GM19455 (cell line): ENCODE data around the gene CD52.
"Not testable (repeated sequence)": the region's sequence is repeated elsewhere in the genome, so short reads cannot be mapped to it uniquely, and the experiment has no call there.

Experiments
- ATAC-seq: cut with Tn5 transposase; IDR thresholded peaks from one replicate; pipeline ENCODE4 v1.9.1; 2021; ENCODE audit not compliant: unreplicated experiment

CD52 gene

DNA sequence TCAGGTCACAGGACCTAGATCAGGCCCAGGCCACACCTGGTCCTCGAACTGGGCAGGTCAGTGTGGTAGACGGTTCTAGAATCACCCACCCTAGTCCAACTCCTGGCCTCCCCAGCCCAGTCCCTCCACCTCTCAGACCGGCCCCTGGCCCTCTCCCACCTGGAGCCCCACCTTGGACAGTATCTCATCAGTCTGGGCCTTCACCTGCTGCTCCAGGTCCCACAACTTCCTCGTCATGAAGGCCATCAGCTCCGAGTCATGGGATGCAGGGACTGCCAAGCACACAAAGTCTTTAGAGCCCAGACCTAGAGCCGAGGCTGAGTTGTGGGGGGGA, 20.0 kb upstream of the CD52 start:
- no peak for ATAC-seq

DNA sequence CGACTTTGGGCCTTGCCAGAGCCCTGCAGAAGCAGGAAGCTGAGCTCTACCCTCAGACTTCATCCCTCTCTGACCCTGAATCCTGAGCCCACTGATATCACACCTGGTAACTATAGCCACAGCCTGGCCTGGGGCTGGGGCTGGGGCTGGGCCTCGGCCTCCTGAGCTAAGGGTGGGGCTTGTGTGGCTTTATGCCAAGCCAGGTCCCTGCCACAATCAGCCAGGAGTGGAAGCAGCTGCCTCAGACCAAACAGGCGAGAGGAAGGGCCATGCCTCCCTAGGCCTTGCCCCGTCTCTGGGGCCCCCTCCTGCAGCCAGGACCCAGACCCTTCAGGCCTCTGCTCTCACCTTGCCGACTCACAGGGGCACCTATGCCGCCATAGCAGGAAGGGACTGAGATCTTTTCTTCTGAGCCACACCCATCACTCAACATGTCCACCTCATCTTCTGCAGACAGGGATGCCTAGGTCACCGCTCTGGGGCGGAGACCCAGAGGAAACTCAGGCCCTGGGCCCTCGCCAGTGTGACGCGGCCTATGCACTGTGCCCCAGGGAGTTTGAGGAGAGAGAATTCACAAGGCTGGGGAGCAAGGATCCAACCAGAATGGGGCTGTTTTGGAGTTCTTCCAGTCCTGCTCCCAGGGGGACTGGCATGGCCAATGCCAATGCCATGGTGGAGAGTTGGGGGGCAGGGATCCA, 17.0 kb upstream of the CD52 start:
- no peak for ATAC-seq

DNA sequence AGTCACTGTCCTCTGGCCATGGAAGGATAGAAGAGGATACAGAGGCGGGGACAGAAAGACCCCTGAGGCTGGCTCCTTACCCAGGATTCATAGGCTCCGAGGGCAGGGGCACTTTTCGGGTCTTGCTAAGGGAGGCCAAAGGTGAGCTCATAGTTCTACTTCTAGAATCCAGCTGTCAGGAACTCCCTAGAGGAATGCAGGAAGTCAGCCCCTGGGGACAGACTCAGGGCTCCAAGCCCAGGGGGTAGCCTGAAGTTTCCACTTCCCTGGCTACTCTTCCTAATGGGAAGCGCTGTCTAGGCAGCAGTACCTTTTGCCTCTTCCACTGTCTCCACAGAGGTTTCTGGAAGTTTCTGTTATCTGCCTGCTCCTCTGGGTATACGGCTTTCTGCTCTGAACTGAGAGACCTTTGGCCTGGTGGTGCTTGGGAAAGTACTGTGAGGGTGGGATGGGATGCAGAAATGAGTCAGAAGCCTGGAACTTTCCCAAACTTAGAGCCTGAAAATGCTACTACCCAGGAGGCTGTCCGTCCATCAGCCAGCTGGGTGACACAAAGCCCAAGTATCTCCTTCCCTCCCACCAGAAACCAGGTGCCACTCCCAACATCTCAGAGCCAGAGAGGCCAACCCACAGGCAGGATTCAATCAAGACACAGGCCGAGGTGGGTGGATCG, 14.9 kb upstream of the CD52 start:
- ATAC-seq = no peak

DNA sequence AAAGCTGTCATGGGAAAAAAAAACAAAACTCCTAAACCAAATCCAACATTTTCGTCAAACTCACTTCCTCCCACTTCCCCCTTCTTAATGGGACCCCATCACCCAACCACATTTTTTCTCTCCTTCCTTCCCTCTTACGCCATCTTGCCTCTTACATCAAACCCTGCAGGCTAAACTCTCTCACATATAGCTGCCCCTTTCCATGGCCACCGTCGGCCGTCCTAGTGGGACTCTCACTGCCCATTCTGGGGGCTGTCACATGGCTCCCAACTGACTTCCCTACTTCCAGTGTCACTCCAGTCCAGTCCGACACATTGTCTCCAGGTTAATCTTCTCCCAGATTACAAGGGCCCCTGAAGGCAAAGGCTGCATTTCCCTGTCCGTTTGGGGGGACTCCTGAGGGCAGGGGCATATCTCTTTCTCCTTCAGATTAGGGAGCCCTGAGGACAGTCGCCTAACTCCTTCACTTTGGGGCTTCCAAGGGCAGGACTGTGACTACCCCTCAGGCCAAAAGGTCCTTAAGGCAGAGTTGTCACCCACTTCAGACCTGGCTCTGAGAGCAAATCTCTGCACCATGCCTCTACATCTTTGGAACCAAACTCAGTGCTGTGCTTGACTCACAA, 12.0 kb upstream of the CD52 start:
- no peak for ATAC-seq

DNA sequence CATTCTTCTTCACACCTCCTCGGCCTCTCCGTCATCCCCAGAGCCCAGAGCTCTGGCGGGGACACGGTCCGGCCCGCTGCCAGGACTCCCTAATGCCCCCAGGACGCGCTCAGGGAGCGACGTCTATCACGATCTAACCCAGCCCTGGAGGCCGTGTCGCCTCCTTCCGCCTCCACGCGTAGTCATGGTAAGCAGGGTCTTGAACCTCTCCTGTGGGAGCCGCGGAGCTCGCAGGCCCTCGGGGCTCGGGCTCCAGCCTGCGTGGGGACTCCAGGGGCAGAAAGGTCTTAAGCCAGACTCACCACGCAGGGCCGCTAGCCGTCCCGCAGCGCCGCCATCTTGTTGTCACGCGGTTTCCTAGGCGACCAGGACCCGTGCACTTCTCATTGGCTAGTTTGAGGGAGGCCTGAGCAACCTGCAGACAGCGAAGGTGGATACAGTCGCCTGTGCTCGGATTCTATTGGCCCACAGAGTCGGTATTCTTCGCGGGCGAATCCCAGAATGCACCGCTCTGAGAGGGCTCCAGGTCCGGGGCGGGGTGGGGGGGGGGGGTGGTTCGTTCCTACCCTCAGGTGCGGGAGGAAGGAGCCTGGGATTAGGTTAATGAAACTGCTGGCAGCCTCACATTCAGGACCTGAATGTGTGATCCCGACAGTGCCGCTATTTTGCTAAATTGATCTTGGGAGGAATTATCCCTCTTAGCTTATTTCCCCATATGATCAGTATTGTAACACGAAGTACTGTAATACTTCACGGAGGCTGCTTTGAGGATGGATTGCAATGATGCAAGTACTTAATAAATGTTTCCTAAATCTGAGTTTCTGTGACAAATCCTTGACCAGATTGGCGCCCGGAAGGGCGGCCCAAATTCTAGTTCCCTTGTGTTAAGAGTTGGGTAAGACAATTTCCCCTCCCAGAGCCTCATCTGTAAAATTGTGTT, 11.2 kb upstream of the CD52 start, which contains the start of gene UBXN11:
TSS of gene UBXN11 (minus strand) at position 347 of the 940 bp plus-strand sequence. CDS start 3,753 bp downstream, outside the sequence.
- ATAC-seq = peak; percentile 97

DNA sequence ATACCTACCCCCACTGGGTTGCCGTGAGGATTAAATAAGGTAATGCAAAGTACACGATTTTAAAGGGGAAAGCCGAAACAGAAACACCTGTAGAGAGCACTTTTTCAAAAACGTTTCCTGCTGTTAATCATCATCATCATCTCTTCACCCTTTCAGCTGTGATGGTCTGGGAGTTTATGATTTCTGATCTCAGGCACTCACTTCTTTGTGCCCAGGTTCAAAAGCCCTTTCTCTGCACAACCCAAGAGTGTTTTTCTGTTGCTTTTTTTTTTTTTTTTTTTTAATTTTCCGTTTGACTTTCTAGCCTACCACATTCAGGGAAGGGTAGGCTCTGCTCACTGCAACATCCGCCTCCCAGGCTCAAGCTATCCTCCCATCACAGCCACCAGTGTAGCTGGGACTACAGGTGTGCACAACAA, 10.4 kb upstream of the CD52 start:
- no peak for ATAC-seq

DNA sequence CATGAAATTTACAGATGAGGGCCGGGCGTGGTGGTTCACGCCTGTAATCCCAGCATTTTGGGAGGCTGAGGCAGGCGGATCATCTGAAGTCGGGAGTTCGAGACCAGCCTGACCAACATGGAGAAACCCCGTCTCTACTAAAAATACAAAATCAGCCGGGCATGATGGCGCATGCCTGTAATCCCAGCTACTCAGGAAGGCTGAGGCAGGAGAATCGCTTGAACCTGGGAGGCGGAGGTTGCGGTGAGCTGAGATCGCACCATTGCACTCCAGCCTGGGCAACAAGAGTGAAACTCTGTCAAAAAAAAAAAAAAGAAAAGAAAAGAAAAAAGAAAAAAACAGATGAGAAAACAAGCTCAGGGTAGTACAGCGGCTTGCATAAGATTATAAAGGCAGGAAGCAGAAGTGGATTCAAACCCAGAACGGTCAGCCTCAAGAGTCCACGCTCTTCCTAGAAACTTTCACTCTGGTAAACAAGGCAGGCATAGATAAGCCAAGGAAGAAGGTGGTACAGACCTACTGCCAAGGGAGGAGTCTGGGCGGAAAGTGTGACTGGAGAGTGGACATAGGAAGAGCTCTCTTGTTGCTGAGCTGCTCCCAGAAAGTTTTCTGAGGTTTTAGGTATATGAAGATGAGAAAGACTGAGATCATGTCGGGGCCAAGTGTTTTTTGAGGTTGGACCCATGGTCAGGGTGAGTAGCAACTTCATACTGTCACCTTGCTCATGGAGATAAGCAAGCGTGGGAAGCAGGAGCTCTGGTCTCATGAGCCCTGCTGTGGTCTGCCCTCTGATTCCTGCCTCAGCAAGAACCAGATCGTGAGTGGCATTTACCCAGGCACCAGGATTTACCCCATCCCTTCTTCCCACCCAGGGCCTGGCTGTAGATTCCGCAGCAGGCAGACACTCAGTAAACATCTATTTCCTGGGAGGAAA, 9.5 kb upstream of the CD52 start:
- ATAC-seq = not testable (repeated sequence)

DNA sequence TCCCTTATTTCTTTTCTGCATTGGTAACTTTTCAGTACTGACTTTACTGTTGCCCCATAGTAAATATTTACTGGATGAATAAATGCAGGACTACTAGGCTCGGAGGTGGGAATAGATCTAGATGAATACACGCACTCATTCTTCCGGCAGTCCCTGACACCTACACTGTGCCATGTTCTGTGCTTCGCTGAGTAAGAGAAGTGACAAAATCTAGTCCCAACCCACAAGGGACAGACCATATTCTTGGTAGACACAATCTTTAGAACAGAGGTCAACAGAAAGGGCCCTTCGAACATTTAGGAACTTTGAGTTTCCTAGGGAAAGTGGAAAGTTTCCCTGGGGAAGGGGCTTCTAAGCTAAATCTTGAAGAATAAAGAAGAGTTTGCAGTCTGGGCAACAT, 3.3 kb upstream of the CD52 start:
- ATAC-seq = no peak

DNA sequence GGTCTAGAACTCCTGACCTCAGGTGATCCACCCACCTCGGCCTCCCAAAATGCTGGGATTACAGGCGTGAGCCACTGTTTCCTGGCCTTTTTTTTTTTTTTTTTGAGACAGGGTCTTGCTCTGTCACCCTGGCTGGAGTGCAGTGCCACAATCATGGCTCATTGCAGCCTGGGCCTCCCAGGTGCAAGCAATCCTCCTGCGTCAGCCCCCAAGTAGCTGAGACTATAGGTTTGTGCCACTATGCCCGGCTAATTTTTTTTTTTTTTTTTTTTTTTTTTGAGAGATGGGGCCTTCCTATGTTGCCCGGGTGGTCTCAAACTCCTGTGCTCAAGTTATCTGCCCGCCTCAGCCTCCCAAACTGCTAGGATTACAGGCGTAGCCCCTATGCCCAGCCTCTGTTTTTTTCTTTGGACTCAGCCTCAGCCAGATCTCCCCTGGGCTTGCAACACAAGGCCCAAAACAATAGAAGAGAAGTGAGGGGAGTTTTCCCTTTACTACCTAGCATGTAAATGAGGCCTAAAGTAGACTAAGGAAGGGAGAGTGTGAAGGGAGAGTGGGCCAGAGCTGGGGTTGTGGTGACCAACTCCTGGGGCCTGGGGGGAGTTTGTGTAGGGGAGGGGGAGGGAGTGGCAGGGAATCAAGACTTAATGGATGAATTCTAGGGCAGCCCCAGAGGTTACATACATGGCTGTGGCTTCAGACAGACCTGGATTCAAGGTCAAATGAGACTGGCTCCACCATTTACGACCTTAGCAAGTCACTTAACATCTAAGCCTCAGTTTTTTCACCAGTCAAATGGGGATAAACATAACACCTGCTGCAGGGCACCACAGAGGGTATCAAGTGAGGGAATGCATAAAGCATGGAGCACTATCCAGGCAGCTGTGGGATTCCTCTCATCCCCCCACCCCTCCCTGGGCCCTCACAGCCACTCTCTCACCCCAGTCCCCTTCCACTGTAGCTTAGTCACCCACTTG, 1.6 kb upstream of the CD52 start:
- ATAC-seq = no peak

DNA sequence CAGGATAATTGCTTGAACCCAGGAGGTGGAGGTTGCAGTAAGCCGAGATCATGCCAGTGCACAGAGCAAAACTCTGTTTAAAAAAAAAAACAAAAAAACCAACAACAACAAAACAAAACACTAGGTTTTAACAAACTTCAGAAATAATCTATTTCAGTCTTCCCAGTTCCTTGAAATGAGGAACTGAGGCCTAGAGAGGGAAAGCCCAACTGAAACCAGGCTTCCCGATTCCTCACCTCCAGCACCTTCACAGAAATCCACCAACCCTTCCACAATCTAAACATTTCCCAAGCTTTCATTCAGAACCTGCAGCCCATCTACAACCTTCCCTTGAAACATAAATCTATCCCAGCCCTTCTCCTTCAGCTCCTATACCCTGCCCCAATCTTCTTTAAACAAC, 612 bp upstream of the CD52 start:
- ATAC-seq = no peak

DNA sequence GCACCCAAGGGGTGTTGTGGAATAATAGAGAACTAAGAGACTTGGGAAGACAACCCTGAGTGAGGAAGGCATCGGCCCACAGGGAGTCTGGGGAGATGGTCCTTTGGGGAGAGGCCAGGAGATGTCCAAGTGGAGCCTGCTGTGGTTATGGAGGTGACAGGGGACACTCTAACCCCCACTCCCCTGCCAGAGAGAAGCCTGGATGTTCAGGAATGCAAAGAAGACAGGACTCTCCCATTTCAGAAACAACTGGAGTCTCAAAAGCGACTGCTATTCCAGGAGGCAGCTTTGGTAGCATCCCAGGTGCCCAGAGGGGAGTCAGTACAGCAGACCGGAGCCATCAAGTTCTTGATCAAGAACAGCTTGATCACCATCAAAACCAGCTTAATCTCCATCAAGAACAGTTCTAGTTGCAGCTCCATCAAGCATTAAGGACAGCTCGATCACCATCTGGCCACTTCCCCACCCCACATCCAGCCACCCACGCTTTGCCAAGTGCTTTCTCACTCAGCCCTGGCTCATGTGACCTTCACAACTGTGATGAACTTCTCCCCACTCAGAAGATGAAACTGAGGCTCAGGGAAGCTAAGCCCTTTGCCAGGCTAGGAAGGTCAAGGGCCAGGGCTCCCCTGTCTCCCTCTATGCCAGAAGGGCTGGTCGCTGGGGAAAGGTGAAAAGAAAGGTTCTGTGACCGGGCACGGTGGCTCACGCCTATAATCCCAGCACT, 743 bp downstream of the CD52 start:
- ATAC-seq = no peak

DNA sequence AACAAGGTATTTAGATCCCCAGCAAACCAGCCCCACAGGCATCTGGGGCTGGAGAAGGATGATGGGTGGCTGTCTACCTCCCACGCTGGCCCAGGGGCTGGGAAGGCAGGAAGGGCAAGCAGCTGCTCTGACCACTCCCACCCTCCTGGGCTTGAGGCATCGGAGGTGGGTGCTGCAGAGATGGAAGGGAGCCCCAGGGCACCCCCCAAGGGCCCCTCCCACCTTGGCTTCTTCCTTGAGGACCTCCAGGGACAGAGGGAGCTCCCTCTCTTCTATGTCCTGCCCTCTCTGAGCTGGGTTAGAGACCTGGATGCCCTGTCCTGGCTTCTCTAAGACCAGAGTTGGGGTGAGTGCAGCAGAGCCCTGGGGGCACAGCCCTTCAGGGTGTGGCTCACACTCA, 3.1 kb downstream of the CD52 start:
- ATAC-seq = no peak

DNA sequence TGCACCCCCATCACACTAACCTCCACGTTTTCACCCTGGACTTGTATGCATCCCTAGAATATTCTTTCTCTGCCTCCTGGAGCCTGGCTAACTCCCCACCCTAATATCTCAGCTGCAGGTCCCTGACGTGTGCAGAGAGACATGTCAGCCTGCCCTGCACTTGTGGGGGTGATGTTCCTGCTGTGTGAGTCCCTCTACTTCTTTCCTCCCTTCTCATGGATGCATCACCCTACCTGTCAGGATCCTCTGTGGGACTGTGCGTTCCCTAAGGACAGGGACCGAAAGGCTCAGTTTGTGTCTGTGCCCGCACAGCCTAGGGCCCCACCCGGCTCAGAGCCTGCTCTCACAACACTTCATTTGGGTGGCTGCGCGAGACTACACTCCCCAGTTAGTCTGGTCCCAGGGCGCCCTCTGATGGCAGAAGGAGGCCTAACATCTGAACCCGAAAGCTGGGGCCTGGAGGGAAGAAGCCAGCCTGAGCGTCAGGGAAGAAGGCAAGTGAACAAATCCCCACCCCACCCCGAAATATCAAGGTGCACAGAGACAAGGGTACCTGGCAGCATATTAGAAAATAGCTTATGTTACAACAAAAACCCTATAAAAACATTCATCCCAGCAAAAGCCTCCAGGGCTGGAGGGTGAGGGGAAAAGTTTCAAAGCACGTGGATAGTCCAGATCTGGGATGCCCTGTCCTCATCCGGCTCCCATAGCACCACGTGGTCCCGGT, 3.7 kb downstream of the CD52 start:
- no peak for ATAC-seq

DNA sequence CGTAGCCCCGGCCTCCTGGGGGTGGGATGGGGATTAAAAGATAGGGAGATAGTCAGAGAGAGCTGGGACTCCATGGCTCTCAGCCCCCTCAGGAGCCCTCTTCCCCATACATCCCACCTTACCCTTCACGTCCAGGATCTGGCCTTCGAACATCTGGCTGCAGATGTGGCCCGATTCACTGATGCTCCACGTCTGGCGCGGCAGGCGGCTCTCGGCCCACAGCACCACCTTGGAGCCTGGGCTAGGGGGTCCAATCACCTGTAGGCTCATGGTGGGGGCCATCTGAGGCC, 4.2 kb downstream of the CD52 start:
- ATAC-seq = no peak

DNA sequence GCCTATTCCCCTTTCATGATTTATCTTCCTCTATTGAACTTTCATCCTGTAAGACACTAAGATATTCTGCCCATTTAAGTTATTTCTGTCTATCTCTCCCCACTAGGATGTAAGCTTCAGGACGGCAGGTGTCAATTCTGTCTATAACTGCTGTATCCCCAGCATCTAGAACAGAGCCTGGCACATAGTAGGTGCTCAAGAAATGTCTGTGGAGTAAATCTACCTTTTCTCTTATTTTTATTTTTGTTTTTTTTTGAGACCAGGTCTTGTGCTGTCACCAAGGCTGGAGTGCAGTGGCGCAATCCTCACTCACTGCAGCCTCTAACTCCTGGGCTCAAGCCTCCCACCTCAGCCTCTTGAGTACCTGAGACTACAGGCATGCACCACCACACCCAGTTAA, 5.6 kb downstream of the CD52 start:
- no peak for ATAC-seq

DNA sequence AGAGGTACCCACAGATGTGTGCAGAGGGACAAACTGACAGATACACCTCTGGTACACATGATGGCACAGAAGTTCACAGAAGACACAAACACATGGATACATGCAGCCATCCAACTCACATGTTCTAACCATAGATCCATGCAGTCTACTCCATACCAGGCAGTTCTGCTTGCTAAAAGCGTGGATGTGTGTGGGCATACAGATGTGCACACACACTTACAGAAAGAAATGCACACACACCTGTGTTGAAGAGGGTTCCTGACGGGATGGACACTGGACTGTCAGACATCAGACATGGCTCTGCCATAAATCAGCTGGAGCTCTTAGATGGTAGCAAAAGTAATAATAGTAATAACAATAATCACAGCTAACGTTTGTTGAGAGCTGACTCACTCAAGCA, 6.8 kb downstream of the CD52 start:
- ATAC-seq = no peak

DNA sequence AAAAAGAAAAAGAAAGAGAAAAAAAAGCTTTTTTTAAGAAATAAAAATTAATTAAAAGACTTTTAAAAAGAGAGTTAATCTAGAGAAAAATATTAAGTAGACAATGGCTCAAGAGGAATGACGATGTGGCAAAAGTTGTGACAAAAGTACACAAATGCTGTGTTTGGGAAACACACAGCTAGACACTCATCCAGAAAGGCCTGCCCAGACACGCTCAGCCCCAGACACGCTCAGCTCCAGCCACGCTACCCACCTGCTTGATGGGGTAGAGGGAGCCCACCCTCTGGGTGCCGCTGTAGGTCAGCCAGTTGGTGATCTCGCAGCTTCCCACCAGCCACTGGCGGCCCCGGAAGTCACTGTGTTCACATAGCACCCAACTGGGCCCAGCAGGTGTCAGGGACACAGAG, 10.2 kb downstream of the CD52 start:
- ATAC-seq = no peak

DNA sequence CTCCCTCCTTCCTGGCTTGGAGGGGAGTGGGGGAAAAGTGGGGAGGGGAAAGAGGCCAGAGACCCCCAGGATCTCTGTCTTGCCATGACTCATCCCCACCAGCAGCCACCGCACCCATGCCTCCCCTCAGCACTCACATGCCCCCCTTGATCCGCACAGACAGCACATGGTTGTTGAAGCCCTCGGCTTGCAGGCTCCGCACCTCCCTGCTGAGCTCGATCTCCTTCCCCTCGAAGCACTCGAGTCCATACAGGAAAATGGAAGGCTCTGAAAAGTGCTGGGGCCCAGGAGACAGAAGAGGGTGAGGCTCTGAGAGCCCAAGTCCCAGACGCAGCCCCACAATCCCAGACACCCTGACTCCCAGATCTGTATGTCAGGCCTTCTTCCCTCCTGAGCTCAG, 10.8 kb downstream of the CD52 start:
- no peak for ATAC-seq
